Skin epidermis (tissue), 12 donors: ENCODE data around the gene ACTRT2.

Experiments used
- H3K27ac ChIP-seq, 21 experiments: fragments of 200-600 bp; sonication (generic) in 11 of 21; one replicate each; pipeline ENCODE4 v1.5.0; 2020; ENCODE audit warnings: mild to moderate bottlenecking in 3 of 21, inconsistent platforms in 2 of 21, moderate library complexity in 2 of 21
- H3K4me3 ChIP-seq, 7 experiments: fragments of 200-600 bp; sonication (generic) in 2 of 7; one replicate each; pipeline ENCODE4 v1.5.0; 2020; ENCODE audit warnings: inconsistent platforms in 2 of 7, mild to moderate bottlenecking in 2 of 7, moderate library complexity in 1 of 7

ACTRT2 gene

DNA sequence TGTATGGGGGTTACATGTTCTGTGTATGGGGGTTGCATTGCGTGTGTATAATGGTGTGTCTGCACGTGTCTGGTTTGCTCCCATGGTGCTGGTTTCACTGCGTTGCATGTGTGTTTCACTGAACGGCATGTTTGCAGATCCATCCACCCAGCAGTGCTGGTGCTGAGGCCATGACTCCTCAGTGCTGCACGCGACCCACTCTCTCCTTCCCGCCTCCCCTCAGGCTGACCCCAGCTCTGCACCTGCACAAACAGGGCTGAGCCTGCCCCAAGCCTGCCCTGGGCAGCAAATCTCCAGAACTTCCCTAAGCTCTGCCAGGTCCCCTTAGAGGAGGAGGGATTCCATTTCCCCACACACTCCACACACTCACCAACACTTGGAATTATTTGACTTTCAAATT lies 18.7 kb downstream of the ACTRT2 start:
- Histone ChIP-seq H3K4me3 (no peak overlapping the region), H3K27ac (no peak overlapping the region)

DNA sequence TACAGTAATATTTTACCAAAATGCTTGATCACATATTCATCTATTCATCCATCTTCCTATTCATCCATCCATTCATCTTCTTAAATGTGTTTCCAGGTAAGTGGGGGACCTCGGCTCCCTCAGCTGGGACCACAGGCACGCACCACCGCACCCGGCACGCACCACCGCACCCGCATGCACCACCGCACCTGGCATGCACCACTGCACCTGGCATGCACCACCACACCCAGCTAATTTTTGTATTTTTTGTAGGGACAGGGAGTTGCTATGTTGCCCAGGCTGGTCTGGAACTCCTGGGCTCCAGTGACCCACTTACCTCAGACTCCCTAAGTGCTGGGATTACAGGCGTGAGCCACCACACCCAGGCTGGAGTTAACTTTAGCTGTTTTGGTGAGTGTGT lies 21.2 kb downstream of the ACTRT2 start:
- no peak overlapping the region for H3K27ac ChIP-seq
- H3K4me3 ChIP-seq, result no peak overlapping the region

DNA sequence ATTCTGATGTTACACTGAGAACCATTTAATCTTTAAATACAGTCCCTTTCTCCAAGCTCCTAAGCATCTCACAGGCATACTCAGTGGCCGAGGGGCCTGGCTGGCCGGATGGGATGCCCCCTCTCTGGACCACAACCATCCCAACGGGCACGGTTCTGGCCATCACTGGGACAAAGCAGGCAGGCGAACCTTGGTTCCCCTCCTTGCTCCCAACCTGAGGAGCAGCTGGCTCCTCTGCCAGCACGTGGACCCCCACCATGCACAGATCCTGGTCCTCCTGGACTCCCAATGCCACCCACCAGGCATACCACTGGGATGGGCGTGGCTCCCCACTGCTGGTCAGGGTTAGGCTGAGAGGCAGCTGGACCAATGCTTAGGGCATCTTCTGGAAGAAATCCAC lies 27.9 kb downstream of the ACTRT2 start:
- no peak overlapping the region for H3K4me3 ChIP-seq
- H3K27ac ChIP-seq, result no peak overlapping the region

DNA sequence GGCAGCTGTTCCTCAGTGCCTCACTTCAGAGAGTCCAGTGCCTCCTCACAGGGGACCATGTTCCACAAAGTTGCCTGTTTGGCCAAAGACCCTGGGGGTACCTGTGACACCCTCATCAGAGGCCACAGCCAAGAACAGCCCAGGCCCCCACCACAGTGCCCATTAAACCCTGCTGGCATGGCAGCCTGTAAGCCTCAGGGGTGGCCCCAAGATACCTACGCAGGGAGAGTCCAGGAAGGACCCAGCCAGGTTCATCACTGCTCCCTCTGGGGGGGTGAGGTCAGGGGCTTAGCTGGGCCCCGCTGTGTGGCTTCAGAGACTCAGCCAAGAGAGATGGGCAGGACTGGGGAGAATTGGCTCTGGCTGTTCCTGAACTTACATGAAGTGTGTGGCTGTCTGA lies 28.6 kb downstream of the ACTRT2 start:
- no peak overlapping the region for H3K27ac ChIP-seq
- H3K4me3 ChIP-seq, result no peak overlapping the region

DNA sequence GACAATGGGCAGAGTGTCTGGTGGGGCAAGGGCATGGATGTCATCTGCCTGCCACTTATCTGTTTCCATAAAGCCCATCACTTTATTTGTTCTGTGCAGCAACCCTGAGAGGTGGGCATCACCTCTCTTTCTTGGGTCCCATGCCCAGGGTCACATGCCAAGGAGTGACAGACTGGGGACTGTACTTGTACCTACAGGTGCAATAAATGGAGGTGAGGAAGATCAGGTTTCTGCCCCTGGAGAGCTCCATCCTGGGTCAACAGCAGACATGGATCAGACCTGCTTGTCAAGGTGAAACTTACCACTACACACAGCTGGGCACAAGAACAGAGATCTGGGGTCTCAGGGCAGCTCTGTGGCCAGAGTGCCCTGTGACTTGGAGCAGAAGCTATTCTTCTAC lies 29.3 kb downstream of the ACTRT2 start:
- Histone ChIP-seq H3K27ac (no peak overlapping the region), H3K4me3 (no peak overlapping the region)

DNA sequence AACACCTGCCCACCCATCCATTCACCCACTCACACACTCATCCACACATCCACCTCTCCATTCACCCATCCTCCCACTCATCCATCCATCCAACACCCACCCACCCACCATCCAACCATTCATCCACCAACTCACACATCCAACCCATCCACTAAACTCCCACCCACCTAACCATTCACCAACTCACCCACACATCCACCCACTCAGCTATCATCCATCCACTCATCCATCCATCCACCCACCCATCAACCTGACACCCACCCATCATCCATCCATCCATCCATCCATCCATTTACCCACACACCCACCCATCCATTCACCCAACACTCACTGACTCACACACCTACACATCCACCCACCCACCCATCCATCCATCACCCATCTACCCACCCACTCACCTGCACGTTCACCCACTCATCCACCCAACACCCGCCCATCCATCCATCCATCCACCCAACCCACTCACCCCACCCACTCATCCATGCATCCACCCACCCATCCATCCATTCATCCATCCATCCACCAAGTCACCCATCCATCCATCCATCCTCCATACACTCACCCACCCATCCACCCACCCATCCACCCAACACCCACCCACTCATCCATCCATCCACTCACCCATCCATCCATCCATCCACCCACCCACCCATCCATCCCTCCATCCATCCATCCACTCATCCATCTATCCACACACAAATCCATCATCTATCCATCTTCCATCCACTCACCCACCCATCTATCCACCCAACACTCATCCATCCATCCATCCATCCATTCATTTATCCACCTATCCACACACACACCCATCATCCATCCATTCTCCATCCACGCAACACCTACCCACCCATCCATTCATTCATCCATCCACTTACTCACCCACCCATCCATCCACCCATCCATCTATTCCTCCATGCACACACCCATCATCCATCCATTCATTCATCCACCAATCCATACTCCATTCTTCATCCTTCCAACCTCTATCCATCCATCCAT lies 30.3 kb downstream of the ACTRT2 start:
- no peak overlapping the region for H3K27ac ChIP-seq
- H3K4me3 ChIP-seq, result no peak overlapping the region

DNA sequence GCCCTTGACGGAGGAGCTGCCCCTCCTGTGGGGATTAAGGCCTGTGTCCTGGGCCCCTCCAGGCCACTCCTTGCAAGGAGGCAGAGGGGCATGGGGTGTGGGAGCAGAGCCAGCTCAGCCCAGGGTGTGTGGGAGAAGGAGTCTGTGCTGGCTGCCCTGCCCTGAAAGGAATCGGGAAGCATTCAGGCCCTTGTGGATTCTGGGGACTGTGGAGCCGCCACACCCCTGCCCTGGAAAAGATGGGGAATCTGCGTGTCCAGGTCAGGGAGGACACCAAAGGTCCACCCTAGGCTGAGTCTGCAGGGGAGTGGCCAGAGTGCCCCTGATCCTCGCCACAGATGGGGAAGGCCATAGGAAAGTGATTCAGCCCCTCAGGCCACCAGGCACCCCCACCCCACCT lies 31.2 kb downstream of the ACTRT2 start:
- Histone ChIP-seq H3K27ac (no peak overlapping the region), H3K4me3 (no peak overlapping the region)

DNA sequence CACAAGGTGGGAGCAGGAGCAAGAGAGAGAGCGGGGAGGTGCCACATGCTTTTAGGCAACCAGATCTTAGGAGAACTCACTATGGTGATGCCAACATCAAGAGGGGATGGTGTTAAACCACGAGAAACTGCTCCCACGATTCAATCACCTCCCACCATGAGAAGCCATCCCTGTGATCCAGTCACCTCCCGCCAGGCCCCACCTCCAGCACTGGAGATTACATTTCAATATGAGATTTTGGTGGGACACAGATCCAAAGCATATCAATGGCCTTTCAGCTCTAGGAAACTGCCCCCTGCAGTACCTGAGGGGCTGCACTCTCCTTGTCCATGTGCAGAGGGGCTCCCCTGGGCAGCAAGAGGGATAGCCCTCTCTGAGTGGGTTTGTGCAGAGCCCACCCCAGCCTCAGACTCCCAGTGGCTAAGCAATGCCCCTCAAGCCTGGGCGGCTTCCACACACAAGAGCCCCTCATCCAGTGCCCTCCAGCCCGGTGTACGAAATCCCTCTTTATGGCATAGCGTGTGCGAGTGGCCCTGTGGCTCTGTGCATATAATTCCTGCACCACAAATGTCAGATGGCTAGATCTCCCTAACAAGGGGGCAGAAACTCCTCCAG lies 32.2 kb downstream of the ACTRT2 start:
- Histone ChIP-seq H3K27ac (no peak overlapping the region), H3K4me3 (no peak overlapping the region)

DNA sequence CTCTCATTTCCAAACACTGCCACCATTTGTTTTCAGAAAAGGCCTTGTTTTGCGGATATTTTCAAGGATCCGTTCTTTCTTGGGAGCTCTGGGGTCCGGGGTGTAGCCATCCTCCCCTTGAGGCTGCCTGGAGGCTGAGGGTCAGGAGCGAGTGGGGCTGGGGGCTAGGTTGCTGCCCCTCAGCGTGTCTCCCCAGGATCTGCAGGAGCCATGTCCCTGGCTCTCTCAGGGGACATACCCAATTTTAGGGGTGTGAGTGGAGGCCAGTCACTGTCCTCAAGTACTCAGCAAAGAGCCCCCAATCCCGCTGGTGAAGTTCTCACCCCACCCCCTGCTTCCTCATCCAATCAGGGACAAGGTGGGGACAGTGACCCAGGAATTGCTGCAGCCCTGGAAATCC lies 32.7 kb downstream of the ACTRT2 start:
- Histone ChIP-seq H3K27ac (no peak overlapping the region), H3K4me3 (no peak overlapping the region)

DNA sequence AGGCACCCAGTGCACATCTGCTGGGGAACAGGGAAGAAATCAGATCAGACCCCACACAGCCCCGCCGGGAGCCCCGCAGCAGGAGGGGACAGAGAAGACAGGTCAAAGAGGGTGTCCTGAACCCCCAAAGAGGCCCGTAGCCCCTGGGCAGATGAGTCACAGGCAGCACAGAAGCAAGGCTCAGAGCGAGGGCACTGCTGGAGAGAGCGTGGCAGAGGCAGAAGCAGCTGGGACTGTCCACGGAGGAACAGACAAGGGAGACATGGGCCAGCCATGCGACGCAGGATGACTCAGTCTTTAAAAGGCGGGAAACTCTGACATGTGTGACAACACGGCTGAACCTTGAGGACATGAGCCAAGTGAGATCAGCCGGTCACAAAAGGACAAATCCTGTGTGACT lies 33.2 kb downstream of the ACTRT2 start:
- no peak overlapping the region for H3K27ac ChIP-seq
- no peak overlapping the region for H3K4me3 ChIP-seq

DNA sequence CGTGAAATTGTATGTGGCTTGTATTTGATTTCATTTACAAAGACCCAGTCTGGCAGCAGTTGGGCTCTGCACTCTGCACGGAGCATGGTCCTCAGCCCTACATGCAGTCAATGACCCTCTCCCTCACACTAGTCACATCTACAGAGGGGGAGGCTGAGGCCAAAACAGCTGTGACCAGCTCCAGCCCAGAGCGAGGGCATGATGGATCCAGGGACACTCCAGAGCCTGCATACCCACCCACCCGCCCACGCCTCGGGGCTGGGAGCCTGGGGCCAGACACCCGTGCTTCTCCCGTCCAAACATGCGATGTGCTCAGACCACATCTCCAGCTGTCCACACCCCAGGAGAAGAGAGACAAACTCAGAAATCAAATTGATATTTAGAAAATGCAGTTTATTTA lies 33.8 kb downstream of the ACTRT2 start:
- H3K27ac ChIP-seq, result no peak overlapping the region
- no peak overlapping the region for H3K4me3 ChIP-seq

DNA sequence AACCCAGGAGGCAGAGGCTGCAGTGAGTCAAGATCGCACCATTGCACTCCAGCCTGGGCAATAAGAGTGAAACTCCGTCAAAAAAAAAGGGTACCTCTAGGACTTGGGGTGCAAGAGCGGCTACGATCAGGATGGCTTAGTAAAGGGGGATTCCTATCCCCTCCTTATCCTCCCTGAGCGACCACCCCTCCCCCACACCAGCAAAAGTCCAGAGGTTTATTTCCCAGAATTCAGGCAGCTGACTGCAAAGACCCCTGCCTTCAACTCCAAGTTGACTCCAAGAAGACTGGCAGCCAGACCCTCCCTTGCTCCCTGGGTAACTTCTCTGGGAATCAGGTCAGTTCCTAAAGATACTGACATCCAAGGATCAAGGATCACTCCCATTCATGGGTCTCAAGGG lies 35.4 kb downstream of the ACTRT2 start:
- Histone ChIP-seq H3K27ac (no peak overlapping the region), H3K4me3 (no peak overlapping the region)

DNA sequence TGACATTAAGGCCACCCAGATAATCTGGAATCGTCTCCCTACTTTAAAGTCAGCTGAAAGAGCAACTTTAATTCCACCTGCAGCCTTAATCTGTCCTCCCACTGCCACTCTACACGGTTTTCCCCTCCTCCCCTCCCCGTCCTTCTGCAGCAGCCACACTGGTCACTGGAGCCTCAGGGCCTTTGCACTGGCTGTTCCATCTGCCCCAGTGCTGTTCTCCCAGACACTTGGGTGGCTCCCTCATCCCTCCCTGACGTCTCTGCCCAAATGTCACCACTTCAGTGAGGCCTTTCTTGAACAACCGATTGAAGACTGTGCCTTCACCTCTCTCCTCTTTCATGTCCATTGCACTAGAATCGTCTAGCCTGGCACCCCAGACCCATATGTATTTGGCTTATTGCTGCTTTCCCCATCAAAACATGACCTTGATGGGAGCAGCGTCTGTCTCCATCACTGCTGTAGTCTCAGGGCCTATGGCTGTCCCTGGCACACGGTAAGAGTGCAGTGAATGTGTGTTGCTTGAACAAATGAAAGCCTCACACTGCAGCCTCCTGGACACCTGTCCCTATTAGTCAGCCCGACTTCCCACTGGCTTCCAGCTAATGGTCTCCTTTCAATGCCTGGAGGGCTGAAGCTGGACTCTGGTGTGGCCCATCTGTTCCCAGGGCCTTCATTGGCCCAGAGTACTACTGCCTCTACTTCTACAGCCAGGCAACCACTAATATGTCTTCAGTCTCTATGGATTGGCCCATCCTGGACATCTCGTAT lies 37.2 kb downstream of the ACTRT2 start:
- no peak overlapping the region for H3K4me3 ChIP-seq

DNA sequence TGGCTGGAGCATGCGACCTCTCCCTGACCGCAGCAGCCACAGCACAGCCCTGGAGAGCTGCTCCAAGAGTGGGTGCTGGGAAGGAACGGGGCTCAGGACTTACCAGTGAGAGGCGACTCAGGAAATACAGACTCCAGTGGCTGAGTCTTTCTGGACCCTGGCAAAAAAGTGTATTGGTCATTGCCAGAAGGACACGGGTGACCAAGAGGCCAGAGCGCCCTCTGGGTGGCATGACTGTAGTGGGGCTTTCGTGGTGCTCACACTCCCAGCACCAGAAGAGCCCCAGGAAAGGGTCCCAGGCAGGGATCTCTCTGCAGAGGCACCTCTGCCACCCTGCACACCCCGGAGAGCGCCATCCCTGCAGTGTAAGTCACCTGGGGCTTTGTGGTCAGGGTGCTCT lies 38.9 kb downstream of the ACTRT2 start:
- no peak overlapping the region for H3K27ac ChIP-seq
- no peak overlapping the region for H3K4me3 ChIP-seq

More for the DNA sequence above, 37.2 kb downstream of the ACTRT2 start:
- no peak overlapping the region for H3K27ac ChIP-seq

DNA sequence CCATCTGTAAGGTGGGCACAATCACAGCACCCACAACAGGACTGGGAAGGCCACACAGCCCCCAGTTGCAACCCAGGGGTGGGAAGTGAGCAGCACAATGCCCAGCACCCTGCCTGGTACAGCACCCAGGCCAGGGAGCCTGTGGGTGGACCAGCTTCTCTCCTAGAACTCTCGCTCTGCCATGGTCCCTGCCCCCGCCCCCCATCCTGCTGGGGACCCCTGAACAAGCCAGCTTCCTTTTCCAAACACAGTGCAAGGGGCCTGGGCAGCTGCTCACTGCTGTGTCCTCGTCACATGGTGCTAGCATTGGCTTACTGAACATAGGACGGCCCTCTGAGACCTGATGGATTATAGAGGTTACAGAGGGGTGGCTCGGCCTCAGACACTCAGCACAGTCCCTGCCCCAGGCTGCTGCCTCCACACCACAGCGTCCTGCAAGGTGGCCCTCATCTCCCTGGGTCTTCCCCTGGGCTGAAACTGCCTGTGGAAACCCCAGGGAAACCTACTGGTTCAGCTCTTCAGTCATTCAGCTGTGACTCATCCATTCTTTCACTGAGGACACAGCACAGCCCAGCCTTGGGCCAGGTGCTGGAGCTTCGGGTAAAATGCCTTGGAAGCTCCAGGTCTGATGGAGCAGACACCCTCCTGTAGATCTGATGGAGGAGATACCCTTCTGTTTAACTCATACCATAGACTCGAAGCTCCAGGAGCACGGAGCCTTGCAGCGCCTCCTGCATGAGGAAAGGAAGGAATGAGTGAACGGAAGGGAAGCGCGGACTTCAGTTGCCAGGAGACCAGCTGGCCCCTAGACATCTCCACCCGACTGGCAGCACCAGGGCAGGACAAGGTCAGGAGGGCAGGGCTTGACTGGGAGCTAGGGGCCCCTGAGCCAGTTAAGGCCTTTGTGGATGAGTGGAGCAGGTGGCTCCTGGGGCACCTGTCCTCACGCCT lies 39.6 kb downstream of the ACTRT2 start:
- Histone ChIP-seq H3K27ac (no peak overlapping the region), H3K4me3 (no peak overlapping the region)

DNA sequence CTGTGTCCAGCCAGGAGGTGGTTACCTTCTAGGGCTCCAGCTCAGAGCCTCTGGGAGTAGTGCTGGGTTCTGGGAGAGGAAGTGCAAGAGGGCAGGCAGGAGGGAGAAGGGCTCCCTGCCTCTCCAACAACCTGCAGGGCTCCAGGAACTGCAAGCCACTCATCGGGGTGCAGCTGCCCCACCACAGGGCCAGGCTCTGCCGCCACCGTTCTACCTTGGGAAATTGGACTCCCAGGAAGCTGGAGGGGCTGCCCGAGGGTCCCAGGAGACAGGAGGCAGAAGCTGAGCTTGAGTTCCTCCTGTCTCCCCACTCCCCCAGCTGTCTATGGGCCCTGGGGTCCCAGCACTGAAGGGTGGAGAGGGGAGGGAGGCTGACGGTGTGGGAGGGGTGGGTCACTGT lies 40.3 kb downstream of the ACTRT2 start:
- Histone ChIP-seq H3K27ac (no peak overlapping the region), H3K4me3 (no peak overlapping the region)

DNA sequence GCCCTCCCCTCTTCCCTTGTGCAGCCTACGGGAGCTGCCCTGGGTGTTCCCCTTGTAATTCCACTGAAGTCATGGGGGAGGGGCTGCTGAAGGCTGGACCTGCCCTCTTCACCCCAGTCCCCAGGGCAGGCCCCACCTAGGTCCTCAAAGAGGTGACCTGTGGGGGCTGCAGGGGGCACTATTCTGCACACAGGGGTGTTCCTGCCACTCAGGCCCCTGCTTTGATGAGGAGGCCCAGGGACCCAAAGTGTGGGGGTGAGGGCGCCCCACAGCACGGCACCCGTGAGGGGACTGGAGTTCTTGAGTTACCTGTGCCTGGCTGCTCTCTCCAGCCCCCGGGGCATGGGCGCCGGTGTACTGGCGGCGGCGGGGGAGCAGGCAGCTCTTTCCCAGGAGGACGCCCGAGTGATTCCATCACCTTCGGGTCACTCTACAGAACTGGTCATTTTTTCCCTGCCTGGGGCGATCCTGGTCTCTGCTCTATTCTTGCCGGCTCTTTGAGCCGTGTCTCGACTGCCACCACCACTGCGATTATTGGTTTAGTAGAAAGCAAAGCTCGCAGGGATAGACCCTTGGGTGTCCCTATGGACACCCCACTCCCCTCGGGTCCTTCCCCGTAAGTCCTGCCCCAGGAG lies 40.8 kb downstream of the ACTRT2 start:
- Histone ChIP-seq H3K4me3 (no peak overlapping the region), H3K27ac (no peak overlapping the region)

DNA sequence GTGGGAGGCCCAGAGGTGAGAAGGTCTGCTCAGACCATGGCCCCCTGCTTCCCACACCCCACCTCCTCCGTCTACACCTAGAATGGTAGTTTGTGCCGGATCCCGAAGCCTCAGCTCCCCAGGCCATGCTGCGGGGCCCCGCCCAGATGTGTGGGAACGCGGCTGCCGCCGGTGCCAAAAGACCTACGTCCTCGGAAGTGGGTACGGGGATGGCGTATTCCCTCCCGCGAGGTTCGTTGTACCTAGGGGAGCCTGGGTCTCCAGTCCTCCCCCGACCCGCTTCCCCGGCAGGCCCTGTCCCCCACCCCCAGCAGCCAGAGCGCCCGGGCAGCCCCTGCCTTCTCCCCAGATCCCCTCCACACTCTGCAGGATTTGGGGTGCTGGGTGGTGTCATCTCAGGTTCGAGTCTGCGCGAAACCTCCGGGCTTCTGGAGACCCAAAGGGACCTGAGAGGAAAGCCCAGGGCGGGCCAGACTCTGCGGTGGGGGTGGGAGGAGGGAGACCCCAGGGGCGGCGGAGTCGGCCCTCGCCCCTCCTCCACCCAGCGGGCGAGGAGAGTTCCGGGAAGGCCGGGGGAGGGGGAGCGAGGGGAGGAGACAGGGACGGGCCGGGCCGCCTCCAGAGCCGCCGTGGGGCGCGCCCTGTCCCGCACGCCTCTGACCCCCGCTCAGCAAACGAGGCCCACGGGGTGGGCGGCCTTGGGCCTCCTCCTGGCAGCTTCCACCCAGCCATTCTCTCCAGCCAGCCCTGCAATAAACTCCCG lies 41.5 kb downstream of the ACTRT2 start:
- Histone ChIP-seq H3K4me3 (no peak overlapping the region), H3K27ac (no peak overlapping the region)
